CD4-positive, alpha-beta T cell treated with Interleukin-17A for 1 hour (primary cell): ENCODE results near the gene MYRIP.
"Not testable (repeated sequence)": the region's sequence is repeated elsewhere in the genome, so short reads cannot be mapped to it uniquely, and the experiment has no call there.

Experiments
- DNase-seq: peaks from one replicate; pipeline ENCODE4 v3.0.0-alpha.2; 2020

The MYRIP gene

DNA sequence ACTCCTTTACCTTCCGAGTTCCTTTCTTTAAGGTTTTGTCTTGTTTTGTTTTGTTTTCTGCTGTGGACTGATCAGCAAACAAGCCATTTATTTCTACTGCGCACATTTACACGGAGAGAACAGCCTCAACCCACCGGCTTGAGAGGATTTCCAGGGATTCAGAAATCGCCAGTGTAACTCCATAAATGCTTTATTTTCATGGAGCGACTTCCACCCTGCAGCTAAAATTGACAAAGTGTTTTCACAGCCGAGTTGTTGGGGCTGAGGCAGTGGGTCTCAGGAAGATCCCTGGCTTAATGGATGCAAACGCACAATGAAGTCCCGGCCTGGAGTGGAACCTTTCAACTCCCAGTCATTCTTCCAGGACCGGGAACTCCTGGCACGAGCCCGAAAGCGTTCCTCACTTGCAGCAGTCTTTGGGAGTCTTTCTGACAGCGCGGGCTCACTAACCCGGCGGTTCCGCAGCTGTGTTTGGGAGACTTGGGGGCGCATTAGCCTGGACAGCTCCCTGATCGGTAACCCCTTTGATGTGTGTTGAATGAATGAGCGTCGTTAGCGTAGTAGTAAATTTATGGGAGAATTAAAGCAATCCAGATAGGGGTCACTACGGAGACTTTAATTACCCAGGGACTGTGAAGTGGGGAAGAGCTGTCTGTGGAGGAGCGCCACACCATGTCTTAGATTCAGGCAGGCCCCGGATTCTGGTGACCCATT lies 785 bp upstream of the MYRIP start:
- DNase-seq, result no peak

DNA sequence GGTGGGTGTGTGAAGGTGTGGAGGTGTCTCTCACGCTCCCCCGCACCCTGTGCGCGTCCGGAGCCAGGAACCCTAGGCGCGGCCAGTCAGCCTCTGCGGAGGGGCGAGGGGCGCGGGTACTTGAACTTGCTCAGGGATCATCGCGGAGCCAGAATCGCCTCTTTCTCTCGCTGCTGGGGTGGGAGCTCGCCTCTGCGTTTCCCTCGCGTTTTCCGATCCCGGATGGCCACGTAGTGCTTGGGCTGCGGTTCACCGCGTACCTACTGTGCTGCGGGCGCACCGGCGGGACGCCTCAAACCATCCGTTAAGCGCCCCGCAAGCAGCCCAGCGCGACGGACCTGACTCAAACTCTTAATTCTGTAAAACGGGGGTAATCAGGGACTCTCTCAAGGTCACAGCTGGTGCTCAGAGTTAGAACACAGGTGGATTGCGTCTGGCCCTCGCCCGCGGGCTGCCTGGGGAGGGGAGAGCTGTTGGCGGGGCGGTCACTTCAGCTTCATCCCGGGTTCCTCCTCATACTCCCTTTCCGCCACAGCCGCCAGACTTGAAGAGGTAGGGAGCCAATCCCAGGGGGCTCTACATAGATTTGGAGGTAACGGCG lies 686 bp downstream of the MYRIP start:
- DNase-seq, result no peak

DNA sequence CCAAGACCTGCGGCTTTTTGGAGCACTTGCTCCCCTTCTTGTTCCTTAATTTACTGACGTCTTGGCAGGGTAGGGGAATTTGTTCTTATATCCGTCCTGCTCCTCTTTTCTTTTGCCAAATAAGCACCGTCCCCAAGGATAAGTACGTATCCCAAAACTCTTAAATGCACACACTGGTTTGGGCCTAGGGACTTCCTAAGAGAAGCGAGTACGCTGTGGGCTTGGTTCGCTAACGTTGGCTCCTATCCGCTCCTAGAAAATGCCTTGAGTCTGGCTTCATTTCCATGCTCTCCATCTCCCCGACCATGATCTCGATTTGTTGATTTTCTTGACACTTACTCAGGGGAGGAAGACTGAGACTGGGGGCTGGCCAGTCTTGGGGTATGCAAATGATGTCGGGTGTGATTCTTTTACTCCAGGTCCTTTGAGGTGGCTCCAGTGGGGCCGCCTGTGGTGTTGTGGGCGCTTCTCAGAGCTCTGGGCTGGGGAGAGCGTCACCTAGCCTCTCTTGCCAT lies 1.3 kb downstream of the MYRIP start:
- no peak for DNase-seq

DNA sequence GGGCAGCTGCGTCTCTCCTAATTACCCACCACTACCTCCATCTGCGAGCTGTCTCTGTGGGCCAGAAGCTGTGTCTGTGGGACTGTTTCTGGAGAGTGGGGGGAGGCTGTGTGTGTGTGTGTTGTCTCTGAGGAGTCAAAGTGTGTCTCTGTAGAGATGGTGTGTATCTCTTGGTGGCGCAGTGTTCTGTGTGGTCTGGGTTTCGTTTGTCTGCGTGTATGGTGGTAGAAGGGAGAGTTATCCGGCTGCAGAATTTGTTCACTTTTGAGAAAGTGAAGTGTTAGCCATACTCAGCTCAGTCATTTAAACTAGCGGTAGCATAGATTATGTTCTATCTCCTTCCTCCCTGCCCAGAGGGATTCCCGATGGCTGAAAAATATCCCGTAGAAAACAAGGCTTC lies 2.2 kb downstream of the MYRIP start:
- DNase-seq, result no peak

DNA sequence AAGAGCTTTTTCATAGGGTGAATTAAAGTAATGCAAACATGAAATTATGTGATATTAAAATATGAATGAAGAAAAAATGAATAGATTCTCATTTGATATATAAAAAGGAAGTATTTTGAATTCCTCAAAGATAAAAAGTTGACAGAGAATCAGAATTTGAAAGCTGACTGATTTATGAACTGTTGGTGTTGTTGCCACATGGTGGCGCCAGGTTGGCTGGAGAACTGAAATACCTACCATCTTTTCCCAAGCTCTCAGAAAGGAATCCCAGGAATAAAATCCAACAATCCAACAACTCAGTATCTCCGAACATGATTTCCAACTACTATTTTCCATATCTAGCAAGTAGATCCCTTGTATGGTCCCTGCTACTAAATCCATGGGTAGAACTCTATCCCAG lies 3.1 kb downstream of the MYRIP start:
- no peak for DNase-seq

DNA sequence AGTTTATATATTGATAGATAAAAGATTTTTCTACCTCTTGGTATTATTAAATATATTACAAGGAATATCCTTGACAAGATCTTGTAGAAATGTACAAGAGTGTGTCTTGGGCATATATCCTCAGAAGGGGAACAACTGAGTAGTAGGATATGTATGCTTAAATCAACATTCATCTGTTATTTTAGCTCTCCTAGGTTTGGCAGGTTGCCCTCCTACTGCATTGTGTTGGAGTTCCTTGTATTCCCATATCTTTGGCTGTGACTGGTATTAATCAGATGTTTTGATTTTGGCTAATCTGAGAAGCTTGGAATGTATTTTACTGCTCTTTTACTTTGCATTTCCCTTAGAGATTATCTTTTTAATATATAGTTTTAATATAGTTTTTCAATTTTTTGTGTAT lies 4.6 kb downstream of the MYRIP start:
- DNase-seq, result no peak

DNA sequence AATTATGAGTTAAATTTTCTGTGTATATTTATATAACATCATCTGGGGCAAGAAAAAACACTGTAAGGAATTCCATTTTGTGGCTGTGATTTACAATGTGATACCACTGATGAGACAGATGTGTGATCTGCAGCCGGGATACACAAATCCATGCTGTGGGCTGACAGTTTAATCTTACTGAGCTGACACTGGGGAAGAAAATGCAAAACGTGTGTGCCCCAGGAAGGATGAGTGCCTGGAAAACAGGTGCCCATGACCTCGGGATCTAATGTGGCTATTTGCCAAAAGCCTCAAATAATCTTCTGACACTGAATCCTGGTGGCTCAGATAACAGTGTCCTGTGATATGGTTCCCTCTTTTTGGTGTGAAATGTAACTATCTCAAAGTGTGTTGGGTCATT lies 10.5 kb downstream of the MYRIP start:
- no peak for DNase-seq

DNA sequence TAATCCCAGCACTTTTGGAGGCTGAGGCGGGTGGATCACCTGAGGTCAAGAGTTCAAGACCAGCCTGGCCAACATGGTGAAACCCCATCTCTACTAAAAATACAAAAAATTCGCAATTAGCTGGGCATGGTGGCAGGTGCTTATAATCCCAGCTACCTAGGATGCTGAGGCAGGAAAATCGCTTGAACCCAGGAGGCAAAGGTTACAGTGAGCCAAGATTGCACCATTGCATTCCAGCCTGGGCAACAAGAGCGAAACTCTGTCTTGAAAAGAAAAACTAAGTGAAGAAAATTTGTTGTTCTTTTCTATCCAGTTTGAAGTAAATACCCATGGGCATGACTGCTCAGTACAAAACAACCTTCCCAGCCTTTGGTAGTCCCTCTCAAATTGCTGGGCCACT lies 24.4 kb downstream of the MYRIP start:
- not testable (repeated sequence) for DNase-seq

DNA sequence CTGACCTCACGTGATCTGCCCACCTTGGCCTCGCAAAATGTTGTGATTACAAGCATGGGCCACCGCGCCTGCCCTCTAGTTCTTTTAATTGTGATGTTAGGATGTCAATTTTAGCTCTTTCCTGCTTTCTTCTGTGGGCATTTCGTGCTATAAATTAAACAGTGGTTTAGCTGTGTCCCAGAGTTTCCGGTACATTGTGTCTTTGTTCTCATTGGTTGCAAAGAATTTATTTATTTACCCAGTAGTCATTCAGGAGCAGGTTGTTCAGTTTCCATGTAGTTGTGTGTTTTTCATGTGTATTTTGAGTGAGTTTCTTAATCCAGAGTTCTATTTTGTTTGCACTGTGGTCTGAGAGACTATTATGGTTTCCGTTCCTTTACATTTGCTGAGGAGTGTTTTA lies 30.1 kb downstream of the MYRIP start:
- DNase-seq, result no peak

DNA sequence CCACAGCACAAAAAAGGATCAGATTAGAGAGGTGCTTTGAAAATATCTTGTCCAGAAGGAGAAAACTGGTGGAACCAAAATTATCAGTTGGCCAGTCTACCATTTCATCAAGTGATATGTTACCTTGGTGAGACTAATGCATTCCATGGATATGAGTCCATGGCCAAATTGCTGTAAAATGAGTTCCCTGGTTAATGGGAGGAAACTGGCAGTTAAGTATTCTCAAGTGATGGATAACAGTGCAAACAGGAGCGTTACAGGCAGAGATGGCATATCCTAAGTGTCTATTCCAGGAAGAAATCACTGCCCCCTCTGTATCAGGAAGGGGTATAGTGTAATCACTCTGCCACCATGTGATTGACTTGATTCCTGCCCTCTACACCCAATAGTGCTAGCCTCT lies 34.0 kb downstream of the MYRIP start:
- no peak for DNase-seq

DNA sequence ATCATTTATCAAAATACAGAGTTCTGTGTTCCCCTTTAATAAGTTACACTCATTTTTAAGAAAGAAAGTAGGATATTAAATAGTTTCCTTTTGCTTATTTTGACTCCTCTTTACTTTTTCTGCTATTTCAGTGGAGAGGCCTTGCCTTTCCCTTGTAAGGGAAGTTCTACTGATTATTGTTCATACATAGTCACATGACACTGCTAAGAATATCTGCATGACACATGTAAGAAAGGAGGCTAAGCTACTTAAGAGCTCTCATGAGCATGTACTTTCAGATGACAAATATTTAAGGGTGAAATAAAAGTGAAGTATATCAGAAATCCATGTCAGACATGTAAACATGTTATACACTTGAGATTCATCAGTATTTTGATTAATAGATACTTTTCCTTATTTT lies 39.0 kb downstream of the MYRIP start:
- DNase-seq, result no peak

DNA sequence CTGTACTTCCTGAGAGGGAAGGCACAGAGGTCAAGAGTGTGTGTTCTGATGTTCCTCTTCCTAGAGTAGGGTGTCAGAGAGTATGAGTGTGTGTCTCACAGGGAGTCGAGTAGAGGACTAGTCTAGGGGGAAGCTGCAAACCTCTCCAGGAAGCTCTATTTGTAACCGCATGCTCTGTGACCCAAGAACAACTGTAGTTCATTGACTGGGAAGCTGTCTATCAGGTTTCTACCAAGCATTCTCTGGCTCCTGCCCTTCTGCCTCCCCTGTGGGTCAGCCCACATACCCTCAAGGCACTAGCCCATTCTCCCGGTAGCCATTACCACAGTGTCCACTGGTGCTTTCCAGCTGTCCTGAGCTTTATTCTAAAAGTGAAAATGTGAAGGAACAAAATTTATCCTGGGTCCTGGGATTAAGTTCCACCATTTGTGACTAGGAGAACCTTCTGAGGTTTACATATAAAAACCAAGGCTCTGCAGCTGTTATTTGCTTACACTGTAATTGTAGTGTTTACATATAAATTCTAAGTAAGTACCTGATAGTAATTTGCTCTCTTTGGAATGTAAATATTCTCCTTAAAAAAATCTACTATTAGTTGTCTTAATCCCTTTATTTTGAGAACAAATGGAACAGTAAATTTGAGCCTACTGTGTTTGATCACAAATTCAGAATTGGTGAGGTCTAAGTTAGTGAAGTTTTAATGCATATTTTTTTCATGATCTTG lies 40.7 kb downstream of the MYRIP start:
- DNase-seq, result no peak

DNA sequence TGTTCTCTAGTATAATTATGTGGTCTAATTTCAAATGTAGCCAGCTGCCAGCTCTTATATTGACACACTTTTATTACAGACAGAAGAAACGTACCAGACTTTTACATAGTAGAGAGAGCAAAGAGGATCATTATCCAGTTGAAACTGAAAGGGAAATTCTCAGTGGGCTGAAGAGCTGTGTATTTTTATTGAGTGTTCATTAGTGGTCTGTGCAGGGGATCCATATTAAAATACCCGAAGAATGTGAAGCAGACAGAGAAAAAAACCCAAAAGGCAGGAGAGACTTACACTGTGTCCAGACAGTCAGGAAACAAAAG lies 41.3 kb downstream of the MYRIP start:
- no peak for DNase-seq

DNA sequence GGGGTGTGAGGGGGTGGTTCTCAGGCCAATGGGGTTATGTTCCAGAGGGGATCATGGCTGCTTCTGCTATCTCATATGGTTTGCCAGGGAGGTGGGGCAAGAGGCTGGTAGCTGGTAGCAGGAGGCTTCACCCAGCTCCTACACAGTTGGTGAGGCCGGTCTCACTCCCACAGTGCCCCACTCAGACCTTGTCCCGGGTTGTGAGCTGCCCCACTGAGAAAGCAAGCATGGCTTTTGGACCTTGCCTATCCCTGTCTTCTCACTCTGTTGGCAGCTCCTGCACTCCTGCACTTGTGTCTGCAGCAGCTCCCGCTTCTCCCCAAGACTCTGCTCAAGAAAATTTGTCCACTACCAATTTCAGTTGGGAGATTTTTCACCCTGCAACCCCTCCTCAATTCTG lies 46.1 kb downstream of the MYRIP start:
- no peak for DNase-seq

DNA sequence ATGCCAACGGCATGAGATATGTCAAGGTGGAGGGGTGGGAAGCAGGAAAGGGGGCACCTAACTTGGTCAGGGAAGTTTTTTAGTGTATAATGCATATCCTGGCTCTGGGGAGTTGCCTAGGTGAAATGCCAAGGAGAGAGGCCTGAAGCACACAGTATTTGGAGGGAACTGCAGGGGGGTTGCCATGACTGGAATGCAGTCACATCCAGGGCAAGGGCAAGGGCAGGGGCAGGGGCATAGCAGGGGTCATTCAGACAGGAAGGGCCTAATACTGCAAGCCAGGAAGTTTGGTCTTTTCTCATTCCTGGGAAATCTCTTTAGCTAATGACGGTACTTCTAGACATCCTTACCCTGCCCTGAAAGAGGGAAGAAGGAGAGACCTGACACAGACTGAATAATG lies 60.5 kb downstream of the MYRIP start:
- no peak for DNase-seq

DNA sequence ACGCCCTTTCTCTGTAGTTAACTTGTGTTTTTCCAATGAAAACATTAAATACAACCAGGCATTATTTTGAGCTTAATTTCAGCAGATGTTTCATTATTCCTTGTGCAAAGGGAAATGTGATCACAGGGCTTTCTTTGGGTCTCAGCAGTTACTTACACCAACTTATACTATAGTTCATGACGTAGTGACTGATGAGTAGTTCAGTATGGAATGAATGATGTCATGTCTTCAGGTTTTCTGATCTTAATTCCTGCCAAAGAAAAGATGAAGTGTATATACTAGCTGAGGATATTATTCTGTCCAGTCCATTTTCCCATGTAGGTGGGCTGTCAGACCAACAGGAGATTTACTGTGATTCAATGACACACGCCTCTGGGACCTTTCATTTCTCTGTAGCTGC lies 61.3 kb downstream of the MYRIP start:
- DNase-seq, result no peak

DNA sequence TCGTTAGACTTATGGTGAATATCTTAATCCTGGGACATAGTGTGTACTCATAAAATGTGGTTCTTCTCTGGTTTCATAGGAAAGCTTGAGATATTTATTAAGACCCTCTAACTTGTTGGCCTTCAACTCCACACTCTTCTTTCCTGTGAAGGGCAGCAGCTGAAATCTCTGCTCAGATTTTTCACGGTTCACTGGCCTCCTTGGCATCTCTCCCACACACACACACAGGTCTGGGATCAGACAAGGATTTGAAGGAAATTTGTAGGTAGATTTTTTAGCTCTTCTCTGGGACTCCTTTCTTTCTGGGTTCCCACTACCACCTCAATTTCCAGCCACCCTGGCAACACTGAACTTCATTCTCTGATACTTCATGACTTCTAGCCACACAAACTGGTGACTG lies 70.2 kb downstream of the MYRIP start:
- no peak for DNase-seq

DNA sequence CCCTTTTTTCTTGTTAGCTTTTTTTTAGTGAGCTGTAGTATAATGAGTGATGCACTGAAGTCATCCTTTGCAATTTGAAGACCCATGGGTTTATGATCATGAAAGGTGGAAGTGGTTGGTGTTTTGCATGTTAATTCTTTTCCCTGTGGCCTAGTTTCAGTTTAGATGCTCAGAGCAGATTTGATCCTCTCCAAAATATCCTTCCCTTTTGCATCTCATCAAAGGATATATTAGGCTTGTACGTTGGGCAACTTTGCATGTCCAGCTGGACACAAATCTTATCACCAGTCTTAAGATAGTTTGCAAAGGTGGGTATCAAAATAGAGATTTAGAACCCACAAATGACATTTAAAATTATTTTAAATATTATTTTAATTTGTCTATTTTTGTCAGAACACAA lies 72.7 kb downstream of the MYRIP start:
- no peak for DNase-seq

DNA sequence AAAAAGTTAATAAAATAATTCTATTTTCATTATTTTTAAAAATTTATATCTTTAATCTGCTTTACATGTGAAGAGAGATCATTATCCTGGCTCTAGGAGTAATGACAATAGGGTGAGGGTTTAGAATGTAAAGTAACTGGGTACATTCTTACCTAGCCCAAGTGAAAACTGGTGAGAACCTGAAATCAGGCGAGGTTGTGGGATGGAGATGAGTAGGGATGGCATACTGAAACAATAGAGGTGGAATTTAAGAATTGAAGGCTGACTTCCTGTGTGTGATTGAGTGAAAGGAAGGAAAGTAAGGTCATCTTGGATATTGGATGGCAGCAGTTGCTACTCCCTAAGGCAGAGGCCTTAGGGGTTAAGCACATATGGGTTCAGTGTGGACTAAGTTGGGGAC lies 82.7 kb downstream of the MYRIP start:
- no peak for DNase-seq

DNA sequence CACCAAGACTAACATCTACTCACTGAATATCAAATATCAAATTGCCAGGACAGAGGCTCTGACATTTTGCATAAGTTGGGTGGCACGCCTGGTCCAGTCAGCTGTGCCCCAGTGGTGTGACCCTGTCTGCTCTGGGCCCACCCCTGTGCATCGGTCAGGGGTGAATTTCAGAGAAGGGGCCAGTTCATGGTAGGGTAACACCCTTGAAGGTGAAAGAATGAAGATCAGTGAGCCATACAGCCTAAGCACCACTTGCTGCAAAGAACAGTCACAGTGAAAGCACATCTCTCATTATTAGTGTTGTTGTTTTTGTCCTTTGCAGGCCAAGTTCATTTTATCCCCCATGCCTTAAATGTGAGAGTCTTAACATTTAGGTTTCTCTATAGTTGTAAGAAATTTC lies 86.8 kb downstream of the MYRIP start:
- no peak for DNase-seq

DNA sequence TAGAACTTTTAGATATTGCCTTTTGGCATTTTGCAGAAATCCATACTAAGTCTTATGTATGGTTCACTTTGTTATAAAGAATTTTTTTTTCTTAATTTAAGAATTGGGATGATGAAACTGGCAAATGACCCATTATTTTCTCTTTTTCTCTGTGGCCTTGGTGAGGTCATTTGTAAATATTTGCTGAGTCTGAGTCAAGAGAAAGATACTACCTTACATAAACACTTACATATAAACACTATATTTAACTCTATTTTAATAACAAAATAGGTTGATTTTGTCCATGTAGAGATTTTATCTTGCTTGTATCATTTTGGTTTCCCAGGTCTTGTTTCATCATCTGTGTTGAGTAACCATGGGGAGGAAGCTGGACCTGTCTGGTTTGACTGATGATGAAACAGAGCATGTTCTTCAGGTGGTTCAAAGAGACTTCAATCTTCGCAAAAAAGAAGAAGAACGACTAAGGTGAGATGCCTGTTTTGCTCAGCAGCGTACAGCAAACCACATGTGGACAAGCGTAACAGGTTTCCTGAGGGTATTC lies 91.1 kb downstream of the MYRIP start:
- no peak for DNase-seq

DNA sequence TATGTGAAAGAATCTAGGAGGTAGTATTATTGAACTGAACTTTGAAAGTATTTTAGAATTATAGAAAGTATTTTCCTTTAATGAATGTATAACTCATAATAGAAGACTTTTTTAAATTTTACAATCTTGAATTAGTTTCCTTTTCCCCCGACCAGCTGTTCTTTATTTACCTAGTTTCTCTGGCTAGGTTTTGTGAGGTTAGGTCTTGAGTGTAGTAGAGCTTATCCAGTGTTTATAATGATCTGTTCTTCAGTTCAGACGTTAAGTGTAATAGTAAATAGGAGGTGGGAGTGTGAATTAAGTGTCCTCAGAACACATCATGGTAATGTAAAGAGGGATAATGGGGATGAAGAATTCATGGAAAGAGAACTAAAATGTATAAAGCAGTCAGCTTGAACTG lies 93.8 kb downstream of the MYRIP start:
- DNase-seq, result no peak

DNA sequence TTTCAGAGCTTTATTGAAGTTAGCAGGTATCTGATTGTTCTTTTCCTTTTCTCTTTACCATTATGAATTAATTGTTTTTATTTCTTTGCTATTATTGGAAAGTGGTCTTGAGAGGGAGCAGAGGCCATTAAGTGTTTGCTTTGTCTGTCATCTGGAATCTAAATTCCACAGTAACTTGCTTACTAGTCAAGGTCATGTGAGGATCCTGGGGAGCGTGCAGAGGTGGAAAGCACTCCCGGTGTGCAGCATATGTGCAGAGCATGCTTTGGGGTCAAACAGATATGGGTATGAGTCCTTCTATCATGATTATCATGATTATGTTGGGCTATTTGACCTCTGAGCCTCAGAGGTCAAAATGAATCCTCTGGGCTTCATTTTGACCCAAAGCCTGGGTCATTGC lies 96.4 kb downstream of the MYRIP start:
- no peak for DNase-seq

DNA sequence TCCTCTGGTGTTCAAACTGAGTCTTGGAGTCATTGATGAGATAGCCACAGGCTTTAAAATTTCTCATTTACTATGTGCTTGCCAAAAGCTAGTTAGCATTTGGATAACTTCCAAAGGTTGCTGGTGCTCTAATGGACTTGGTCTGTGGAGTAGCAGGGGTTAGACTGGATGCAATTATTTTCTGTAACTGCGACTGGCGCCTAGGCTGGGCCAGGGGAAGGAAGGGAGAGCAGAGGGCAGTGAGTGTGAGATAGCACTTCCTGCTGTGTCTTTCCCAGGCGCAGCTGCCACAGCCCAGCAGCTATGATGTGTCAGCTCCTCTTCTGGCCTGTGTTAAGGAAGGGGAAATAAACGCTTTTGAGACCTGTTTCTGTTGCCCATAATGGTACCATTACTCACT lies 98.6 kb downstream of the MYRIP start:
- no peak for DNase-seq
